Lung (tissue), 12 donors: ENCODE data around the gene HEMGN. TPM values are rescaled to one million over a fixed set of nuclear protein-coding genes. Genes with fewer than 3 reads are reported as not detected.

Source experiments
- ATAC-seq: fragments of 200-7000 bp; cut with Tn5 transposase; one replicate; pipeline ENCODE4 v1.9.1; 2020; ENCODE audit warnings: moderate number of reproducible peaks; ENCODE audit not compliant: insufficient read depth, low FRiP score
- DNase-seq, 3 donors: peaks; one replicate each; pipeline ENCODE4 v3.0.0-alpha.2; 2013 to 2017
- H3K27ac ChIP-seq, 2 donors: one replicate each; pipeline ENCODE4 v1.5.1; 2013; ENCODE audit warnings: mild to moderate bottlenecking in 2 of 2, moderate library complexity in 2 of 2, control low read depth in 1 of 2, inconsistent platforms in 1 of 2, low read depth in 1 of 2, low read length in 1 of 2
- H3K27me3 ChIP-seq, 3 donors: one replicate each; pipeline ENCODE4 v1.5.1; 2013; ENCODE audit warnings: low read length in 2 of 3; ENCODE audit not compliant: control insufficient read depth in 3 of 3, insufficient read depth in 3 of 3
- H3K36me3 ChIP-seq, 4 donors: one replicate each; pipeline ENCODE4 v1.5.1; 2013; ENCODE audit warnings: low read length in 4 of 4, mild to moderate bottlenecking in 1 of 4, moderate library complexity in 1 of 4; ENCODE audit not compliant: control insufficient read depth in 4 of 4, insufficient read depth in 4 of 4
- H3K4me1 ChIP-seq, 5 donors: one replicate each; pipeline ENCODE4 v1.5.1; 2013; ENCODE audit warnings: low read length in 5 of 5, mild to moderate bottlenecking in 2 of 5, moderate library complexity in 1 of 5; ENCODE audit not compliant: control insufficient read depth in 5 of 5, insufficient read depth in 5 of 5
- H3K4me3 ChIP-seq: one replicate; pipeline ENCODE4 v1.5.1; 2013; ENCODE audit warnings: mild to moderate bottlenecking, control low read depth, moderate library complexity
- H3K9ac ChIP-seq, 2 donors: one replicate each; pipeline ENCODE4 v1.5.1; 2013; ENCODE audit warnings: low read length in 2 of 2, control low read depth in 1 of 2; ENCODE audit not compliant: insufficient read depth in 1 of 2
- H3K9me3 ChIP-seq, 4 donors: one replicate each; pipeline ENCODE4 v1.5.1; 2013; ENCODE audit warnings: low read length in 3 of 4, mild to moderate bottlenecking in 1 of 4, moderate library complexity in 1 of 4; ENCODE audit not compliant: control insufficient read depth in 4 of 4, insufficient read depth in 3 of 4
- CTCF ChIP-seq: IDR thresholded peaks from 2 replicates; pipeline ENCODE4 v1.5.1; 2012; ENCODE audit warnings: mild to moderate bottlenecking; ENCODE audit errors: control extremely low read depth, extremely low read depth
- WGBS, 2 donors: extraction: QIAGEN DNeasy Blood & Tissue Kit; methylation state at CpG; one replicate each; pipeline ENCODE4 v1.1.7; 2013; 5-methylcytosine and 5-hydroxymethylcytosine counted together
- polyA plus RNA-seq, 2 donors: library from polyadenylated mRNA; stranded (reverse); fragments of 200-250 nt; gene quantifications; one replicate each; pipeline ENCODE4 v1.2.1, GENCODE V29; 2013
- total RNA-seq, 2 donors: library from RNA; depleted of rRNA in 1 of 2; stranded (reverse); fragments of >200 nt in 1 of 2; gene quantifications; one replicate each; pipeline ENCODE4 v1.2.1, GENCODE V29; 2014 to 2021
- donor health status: control.
- donor health status: control.
- donor health status: Bipolar disorder and iron deficiency.
- donor health status: healthy.
- donor health status: DM: yes; HTN: yes; CAD: no.

HEMGN gene
- total and polyA plus RNA-seq, 4 donors, result 0.14 to 21.6 (median 0.31) TPM

DNA sequence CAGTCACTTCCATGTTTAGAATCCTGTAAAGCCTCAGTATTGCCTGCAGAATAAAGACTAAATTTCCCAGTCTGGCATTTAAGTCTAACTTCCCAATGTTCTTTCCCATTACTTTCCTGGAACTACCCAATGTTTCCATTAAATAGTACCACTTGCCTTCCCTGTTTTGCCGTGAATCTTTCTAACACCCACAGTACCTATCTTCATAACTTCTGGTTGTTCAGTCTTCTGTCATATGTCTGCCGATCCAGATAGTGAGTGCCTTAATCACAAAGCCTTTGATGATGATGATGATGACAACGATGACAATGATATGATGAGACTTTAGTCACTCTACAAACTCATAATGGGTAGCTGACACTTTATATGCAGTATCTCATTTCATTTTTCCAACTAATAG, 6.6 kb upstream of the HEMGN start:
- TF ChIP-seq CTCF, result no peak
- Histone ChIP-seq H3K9me3 (no peaks in the 10 kb centered on the region), H3K27ac (no peak overlapping the region), H3K36me3 (no peaks in the 10 kb centered on the region), H3K27me3 (peaks cover 0 to 15% (median 5%) of the 10 kb centered on the region in 3 donors), H3K4me3 (no peak overlapping the region), H3K4me1 (no peaks in the 10 kb centered on the region), H3K9ac (no peak overlapping the region)
- ATAC-seq (no peak), DNase-seq (no peak)
- WGBS, 2 donors, result 91 to 93% methylated on average over 3 of the region's 3 CpGs

DNA sequence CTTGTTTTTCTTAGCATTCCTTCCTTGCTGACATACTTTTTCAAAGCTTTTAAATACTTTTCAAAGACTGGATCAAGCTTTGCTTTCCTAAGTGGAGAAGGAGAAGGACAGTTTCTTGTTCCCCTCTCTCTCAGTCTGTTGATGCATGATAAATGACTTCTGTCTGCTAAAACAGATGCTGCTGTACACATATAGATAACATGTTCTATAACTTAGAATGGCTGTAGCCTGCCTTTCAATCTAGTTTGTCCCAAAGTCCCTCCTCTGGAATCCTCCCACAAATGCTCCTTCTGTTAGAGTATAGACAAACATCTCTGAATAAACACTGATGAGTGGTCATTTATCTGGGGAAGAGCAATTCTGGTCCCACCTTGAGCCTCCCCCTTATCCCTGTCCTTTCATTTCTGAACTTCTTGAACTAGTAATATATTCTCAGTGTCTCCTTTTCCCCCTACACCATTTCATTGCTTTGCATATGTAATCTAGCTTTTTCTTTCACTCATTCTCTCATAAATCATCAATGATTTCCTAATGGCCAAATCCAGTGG, 5.4 kb upstream of the HEMGN start:
- no peaks in the 10 kb centered on the region for H3K9me3 ChIP-seq
- ATAC-seq, result no peak

DNA sequence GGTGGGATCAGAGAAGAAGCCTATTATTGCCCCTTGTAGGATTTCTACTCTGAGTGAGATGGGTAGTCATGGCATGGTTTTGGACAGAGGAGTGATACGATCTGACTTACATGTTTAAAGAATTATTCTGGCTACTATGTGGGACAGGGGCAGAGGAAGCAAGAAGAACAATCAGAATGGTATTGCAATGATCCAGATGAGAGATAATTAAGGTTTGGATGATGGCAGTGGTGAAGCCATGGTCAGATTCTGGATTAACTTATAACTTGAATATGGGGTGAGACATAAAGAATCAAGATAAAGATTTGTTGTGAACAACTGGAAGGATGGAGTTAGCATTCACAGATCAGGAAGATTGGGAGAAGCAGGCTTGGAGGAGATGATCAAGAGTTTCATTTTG, 3.4 kb upstream of the HEMGN start:
- DNase-seq (no peak), ATAC-seq (no peak)
- peaks cover 0 to 15% (median 5%) of the 10 kb centered on the region in 3 donors for H3K27me3 ChIP-seq
- TF ChIP-seq CTCF, result no peak
- no peak overlapping the region for H3K9ac ChIP-seq
- 78 to 94% methylated on average over 1 of the region's 1 CpG for WGBS, 2 donors
- no peaks in the 10 kb centered on the region for H3K36me3 ChIP-seq
- H3K4me3 ChIP-seq, result no peak overlapping the region
- H3K9me3 ChIP-seq, result no peaks in the 10 kb centered on the region
- no peak overlapping the region for H3K27ac ChIP-seq
- H3K4me1 ChIP-seq, result no peaks in the 10 kb centered on the region

More for the DNA sequence above, 5.4 kb upstream of the HEMGN start:
- no peak overlapping the region for H3K27ac ChIP-seq
- no peak overlapping the region for H3K9ac ChIP-seq
- no peak overlapping the region for H3K4me3 ChIP-seq
- no peak for DNase-seq
- no peaks in the 10 kb centered on the region for H3K4me1 ChIP-seq
- no peak for TF ChIP-seq CTCF
- peaks cover 0 to 15% (median 5%) of the 10 kb centered on the region in 3 donors for H3K27me3 ChIP-seq
- H3K36me3 ChIP-seq, result no peaks in the 10 kb centered on the region

DNA sequence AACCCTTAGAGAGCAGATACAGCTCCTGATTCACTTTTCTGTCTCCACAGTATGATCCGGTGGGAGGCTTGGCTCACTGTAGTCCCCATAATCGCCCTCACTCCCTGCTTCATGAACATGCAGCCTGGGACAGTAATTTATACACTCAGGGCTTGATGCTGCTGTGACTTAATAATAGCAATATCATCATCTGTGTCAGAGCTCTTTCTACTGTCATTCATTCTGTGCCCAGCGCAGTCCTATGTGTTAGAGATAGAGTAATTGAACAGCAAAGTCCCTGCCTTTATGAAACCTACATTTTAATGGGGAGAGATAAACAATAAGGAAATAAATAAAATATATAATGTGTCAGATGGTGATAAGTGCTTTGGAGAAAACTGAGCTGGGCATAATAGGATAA, 2.8 kb upstream of the HEMGN start:
- Histone ChIP-seq H3K27ac (no peak overlapping the region), H3K4me1 (no peaks in the 10 kb centered on the region), H3K36me3 (no peaks in the 10 kb centered on the region), H3K4me3 (no peak overlapping the region), H3K27me3 (peaks cover 0 to 15% (median 9%) of the 10 kb centered on the region in 3 donors), H3K9me3 (no peaks in the 10 kb centered on the region), H3K9ac (no peak overlapping the region)
- TF ChIP-seq CTCF, result no peak
- 78 to 85% methylated on average over 3 of the region's 3 CpGs for WGBS, 2 donors
- no peak for DNase-seq
- ATAC-seq, result no peak
